ENCODE results near the gene AXIN1.
"Not testable (repeated sequence)": the region's sequence is repeated elsewhere in the genome, so short reads cannot be mapped to it uniquely, and the experiment has no call there.

DNA sequence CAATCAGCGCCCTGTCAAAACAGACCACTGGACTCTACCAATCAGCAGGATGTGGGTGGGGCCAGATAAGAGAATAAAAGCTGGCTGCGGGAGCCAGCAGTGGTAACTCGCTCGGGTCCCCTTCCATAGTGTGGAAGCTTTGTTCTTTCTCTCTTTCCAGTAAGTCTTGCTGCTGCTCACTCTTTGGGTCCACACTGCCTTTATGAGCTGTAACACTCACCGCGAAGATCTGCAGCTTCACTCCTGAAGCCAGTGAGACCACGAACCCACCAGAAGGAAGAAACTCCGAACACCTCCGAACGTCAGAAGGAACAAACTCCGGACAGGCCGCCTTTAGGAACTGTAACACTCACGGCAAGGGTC, 10.6 kb downstream of the AXIN1 start:
- TF ChIP-seq, protein P1, sequence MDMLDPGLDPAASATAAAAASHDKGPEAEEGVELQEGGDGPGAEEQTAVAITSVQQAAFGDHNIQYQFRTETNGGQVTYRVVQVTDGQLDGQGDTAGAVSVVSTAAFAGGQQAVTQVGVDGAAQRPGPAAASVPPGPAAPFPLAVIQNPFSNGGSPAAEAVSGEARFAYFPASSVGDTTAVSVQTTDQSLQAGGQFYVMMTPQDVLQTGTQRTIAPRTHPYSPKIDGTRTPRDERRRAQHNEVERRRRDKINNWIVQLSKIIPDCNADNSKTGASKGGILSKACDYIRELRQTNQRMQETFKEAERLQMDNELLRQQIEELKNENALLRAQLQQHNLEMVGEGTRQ (CRISPR knock-in tag; IDR thresholded peaks at IDR 0.05) = not testable (repeated sequence)
- TF ChIP-seq ETV6, ZNF232 (CRISPR knock-in tag; IDR thresholded peaks at IDR 0.05): not testable (repeated sequence)
- TF ChIP-seq, protein P2, sequence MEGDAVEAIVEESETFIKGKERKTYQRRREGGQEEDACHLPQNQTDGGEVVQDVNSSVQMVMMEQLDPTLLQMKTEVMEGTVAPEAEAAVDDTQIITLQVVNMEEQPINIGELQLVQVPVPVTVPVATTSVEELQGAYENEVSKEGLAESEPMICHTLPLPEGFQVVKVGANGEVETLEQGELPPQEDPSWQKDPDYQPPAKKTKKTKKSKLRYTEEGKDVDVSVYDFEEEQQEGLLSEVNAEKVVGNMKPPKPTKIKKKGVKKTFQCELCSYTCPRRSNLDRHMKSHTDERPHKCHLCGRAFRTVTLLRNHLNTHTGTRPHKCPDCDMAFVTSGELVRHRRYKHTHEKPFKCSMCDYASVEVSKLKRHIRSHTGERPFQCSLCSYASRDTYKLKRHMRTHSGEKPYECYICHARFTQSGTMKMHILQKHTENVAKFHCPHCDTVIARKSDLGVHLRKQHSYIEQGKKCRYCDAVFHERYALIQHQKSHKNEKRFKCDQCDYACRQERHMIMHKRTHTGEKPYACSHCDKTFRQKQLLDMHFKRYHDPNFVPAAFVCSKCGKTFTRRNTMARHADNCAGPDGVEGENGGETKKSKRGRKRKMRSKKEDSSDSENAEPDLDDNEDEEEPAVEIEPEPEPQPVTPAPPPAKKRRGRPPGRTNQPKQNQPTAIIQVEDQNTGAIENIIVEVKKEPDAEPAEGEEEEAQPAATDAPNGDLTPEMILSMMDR (IDR thresholded peaks at IDR 0.05) = not testable (repeated sequence)
- TF ChIP-seq, protein P3, sequence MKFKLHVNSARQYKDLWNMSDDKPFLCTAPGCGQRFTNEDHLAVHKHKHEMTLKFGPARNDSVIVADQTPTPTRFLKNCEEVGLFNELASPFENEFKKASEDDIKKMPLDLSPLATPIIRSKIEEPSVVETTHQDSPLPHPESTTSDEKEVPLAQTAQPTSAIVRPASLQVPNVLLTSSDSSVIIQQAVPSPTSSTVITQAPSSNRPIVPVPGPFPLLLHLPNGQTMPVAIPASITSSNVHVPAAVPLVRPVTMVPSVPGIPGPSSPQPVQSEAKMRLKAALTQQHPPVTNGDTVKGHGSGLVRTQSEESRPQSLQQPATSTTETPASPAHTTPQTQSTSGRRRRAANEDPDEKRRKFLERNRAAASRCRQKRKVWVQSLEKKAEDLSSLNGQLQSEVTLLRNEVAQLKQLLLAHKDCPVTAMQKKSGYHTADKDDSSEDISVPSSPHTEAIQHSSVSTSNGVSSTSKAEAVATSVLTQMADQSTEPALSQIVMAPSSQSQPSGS (CRISPR knock-in tag; IDR thresholded peaks at IDR 0.05; ENCODE audit: borderline replicate concordance, low read depth) = not testable (repeated sequence)
- TF ChIP-seq, protein P4, sequence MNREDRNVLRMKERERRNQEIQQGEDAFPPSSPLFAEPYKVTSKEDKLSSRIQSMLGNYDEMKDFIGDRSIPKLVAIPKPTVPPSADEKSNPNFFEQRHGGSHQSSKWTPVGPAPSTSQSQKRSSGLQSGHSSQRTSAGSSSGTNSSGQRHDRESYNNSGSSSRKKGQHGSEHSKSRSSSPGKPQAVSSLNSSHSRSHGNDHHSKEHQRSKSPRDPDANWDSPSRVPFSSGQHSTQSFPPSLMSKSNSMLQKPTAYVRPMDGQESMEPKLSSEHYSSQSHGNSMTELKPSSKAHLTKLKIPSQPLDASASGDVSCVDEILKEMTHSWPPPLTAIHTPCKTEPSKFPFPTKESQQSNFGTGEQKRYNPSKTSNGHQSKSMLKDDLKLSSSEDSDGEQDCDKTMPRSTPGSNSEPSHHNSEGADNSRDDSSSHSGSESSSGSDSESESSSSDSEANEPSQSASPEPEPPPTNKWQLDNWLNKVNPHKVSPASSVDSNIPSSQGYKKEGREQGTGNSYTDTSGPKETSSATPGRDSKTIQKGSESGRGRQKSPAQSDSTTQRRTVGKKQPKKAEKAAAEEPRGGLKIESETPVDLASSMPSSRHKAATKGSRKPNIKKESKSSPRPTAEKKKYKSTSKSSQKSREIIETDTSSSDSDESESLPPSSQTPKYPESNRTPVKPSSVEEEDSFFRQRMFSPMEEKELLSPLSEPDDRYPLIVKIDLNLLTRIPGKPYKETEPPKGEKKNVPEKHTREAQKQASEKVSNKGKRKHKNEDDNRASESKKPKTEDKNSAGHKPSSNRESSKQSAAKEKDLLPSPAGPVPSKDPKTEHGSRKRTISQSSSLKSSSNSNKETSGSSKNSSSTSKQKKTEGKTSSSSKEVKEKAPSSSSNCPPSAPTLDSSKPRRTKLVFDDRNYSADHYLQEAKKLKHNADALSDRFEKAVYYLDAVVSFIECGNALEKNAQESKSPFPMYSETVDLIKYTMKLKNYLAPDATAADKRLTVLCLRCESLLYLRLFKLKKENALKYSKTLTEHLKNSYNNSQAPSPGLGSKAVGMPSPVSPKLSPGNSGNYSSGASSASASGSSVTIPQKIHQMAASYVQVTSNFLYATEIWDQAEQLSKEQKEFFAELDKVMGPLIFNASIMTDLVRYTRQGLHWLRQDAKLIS (CRISPR knock-in tag; IDR thresholded peaks at IDR 0.05; ENCODE audit: borderline replicate concordance) = not testable (repeated sequence)

All from WTC11 (cell line).